HFFc6 (cell line): Measurements from ENCODE around the gene PRPF18. TPM values are rescaled to one million over a fixed set of nuclear protein-coding genes. Genes with fewer than 3 reads are reported as not detected.

ENCODE experiments used
- DNase-seq: peaks from one replicate; pipeline ENCODE4 v3.0.0-alpha.2; 2018
- H3K27ac Mint-ChIP-seq: 2 replicates; pipeline ENCODE4 v1.8.0; 2020; ENCODE audit warnings: mild to moderate bottlenecking, mixed read lengths
- H3K27me3 Mint-ChIP-seq: 2 replicates; pipeline ENCODE4 v1.8.0; 2021; ENCODE audit warnings: mild to moderate bottlenecking, moderate library complexity, mixed read lengths; ENCODE audit not compliant: insufficient read depth
- H3K36me3 Mint-ChIP-seq: 2 replicates; pipeline ENCODE4 v1.8.0; 2021; ENCODE audit warnings: low read depth, mixed read lengths
- H3K4me1 Mint-ChIP-seq: 2 replicates; pipeline ENCODE4 v1.8.0; 2020; ENCODE audit warnings: low read depth, mixed read lengths
- H3K4me3 Mint-ChIP-seq: 2 replicates; pipeline ENCODE4 v1.8.0; 2020; ENCODE audit warnings: mild to moderate bottlenecking, moderate library complexity, mixed read lengths
- H3K9me3 Mint-ChIP-seq: 2 replicates; pipeline ENCODE4 v1.8.0; 2020; ENCODE audit warnings: mild to moderate bottlenecking, mixed read lengths
- CTCF ChIP-seq: fragments of 200-600 bp; sonication (generic); IDR thresholded peaks from 2 replicates; pipeline ENCODE4 v1.5.0; 2021; ENCODE audit warnings: antibody characterized with exemption, mild to moderate bottlenecking
- total RNA-seq, 6 experiments: library from RNA; stranded (reverse); fragmentation: NEBNext Ultra II Directional; extraction: Animal tissue kit (Norgen Biotek cat#: 25700); gene quantifications; 2 replicates in 1 of 6; 3 replicates in 5 of 6; pipeline ENCODE4 v1.2.3, GENCODE V29; 2021

PRPF18 gene
- total RNA-seq, 6 experiments from 2014 or later: 21.9 to 24.8 (median 23.0) TPM

GRCh38 chr10:13628661-13629060 lies 41.9 kb downstream of the PRPF18 start:
- Mint-ChIP-seq H3K27me3 (no peaks in the 10 kb centered on the region; the same call in 1 of the 2 replicates), H3K4me1 (no peaks in the 10 kb centered on the region; the same call in 1 of the 2 replicates), H3K4me3 (no peak overlapping the region), H3K27ac (no peak overlapping the region), H3K9me3 (no peaks in the 10 kb centered on the region), H3K36me3 (no peaks in the 10 kb centered on the region; the same call in 1 of the 2 replicates)
- no peak for DNase-seq
- TF ChIP-seq CTCF: no peak

- H3K36me3 Mint-ChIP-seq: peaks cover 2% of the 10 kb centered on the region; the same call in 1 of the 2 replicates
- no peaks in the 10 kb centered on the region; the same call in 1 of the 2 replicates for H3K4me1 Mint-ChIP-seq
- no peak for DNase-seq
- no peaks in the 10 kb centered on the region for H3K9me3 Mint-ChIP-seq
- H3K4me3 Mint-ChIP-seq: no peak overlapping the region
- no peak overlapping the region for H3K27ac Mint-ChIP-seq
- H3K27me3 Mint-ChIP-seq: no peaks in the 10 kb centered on the region; the same call in 1 of the 2 replicates
- no peak for TF ChIP-seq CTCF
Measured at GRCh38 chr10:13629116-13629515, 42.4 kb downstream of the PRPF18 start.

- no peak overlapping the region for H3K27ac Mint-ChIP-seq
- peaks cover under 1% of the 10 kb centered on the region; the same call in 1 of the 2 replicates for H3K27me3 Mint-ChIP-seq
- H3K36me3 Mint-ChIP-seq: peaks cover 10% of the 10 kb centered on the region
- no peak for TF ChIP-seq CTCF
- DNase-seq: no peak
- H3K4me3 Mint-ChIP-seq: no peak overlapping the region
- no peaks in the 10 kb centered on the region; the same call in 1 of the 2 replicates for H3K4me1 Mint-ChIP-seq
- H3K9me3 Mint-ChIP-seq: no peaks in the 10 kb centered on the region
Measured at GRCh38 chr10:13630231-13630630, 43.5 kb downstream of the PRPF18 start.

GRCh38 chr10:13631594-13631993 lies 44.8 kb downstream of the PRPF18 start:
- Mint-ChIP-seq H3K4me1 (no peaks in the 10 kb centered on the region; the same call in 1 of the 2 replicates), H3K27me3 (peaks cover 3% of the 10 kb centered on the region)
- no peak for TF ChIP-seq CTCF

GRCh38 chr10:13632440-13632839 lies 45.7 kb downstream of the PRPF18 start:
- TF ChIP-seq CTCF: no peak
- H3K9me3 Mint-ChIP-seq: no peaks in the 10 kb centered on the region
- H3K4me3 Mint-ChIP-seq: no peak overlapping the region
- H3K27me3 Mint-ChIP-seq: peaks cover 3% of the 10 kb centered on the region
- H3K36me3 Mint-ChIP-seq: peaks cover 19% of the 10 kb centered on the region
- DNase-seq: no peak
- H3K4me1 Mint-ChIP-seq: peaks cover 5% of the 10 kb centered on the region
- H3K27ac Mint-ChIP-seq: no peak overlapping the region

More at GRCh38 chr10:13631594-13631993, 44.8 kb downstream of the PRPF18 start:
- Mint-ChIP-seq H3K9me3 (no peaks in the 10 kb centered on the region), H3K27ac (no peak overlapping the region), H3K4me3 (no peak overlapping the region), H3K36me3 (peaks cover 19% of the 10 kb centered on the region)
- DNase-seq: no peak
